ENCODE results near the gene RBPMS2. TPM values are rescaled to one million over a fixed set of nuclear protein-coding genes. Genes with fewer than 3 reads are reported as not detected.
A peak's percentile ranks its signal among the peaks of the same experiment; 100 is the strongest.

The RBPMS2 gene
- total RNA-seq, 1 experiment from 2014 or later, result 181 TPM

DNA sequence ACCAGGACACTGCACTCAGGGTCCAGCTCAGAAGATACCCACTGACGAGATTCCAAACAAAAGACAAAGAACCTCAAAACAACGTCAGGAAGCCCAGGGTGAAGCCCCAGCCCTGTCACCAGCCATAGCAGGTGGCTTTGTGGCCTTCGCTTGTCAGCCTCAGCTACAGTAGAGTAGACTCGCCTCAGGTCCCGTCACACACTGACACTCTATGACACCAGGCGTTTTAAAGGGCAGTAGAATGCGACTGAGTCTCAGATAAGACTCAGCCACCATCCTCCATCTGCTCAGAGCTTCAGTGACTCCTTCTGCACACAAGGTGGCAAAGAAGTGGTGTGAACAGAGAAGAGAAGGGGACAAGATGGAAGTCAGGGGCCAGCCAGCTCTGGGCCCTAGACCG lies 12.8 kb downstream of the RBPMS2 start:
- Histone ChIP-seq H3T11ph (ENCODE audit: low read length) (no peak overlapping the region), H3K27ac (ENCODE audit: insufficient read length, low read depth, low read length) (no peak overlapping the region), H3K23ac (ENCODE audit: insufficient read length, low read depth, low read length) (no peak overlapping the region), H2BK15ac (ENCODE audit: low read depth, low read length) (no peak overlapping the region), H3K23me2 (ENCODE audit: insufficient read length, low read depth, low read length, poor library complexity, severe bottlenecking) (no peaks in the 10 kb centered on the region), H3K14ac (ENCODE audit: insufficient read depth, low read length) (peak overlapping the region; percentile 25; the same call in 1 of the 2 replicates), H2BK20ac (ENCODE audit: low read depth, low read length, poor library complexity, severe bottlenecking) (no peak overlapping the region), H3K79me2 (ENCODE audit: insufficient read depth, low read length) (peaks cover 82% of the 10 kb centered on the region), H3K9ac (ENCODE audit: extremely low read depth, insufficient read length, low read length) (no peak overlapping the region), H3K4ac (ENCODE audit: low read depth, low read length) (no peak overlapping the region), H3K27me3 (ENCODE audit: insufficient read depth, low read length) (no peaks in the 10 kb centered on the region), H3K79me1 (ENCODE audit: insufficient read depth, low read depth, low read length, poor library complexity, severe bottlenecking) (no peaks in the 10 kb centered on the region), H4K8ac (replicated peaks; ENCODE audit: insufficient read length, low read depth, low read length) (no peak overlapping the region), H3K18ac (ENCODE audit: insufficient read length, low read depth, low read length) (no peak overlapping the region), H3K9me3 (ENCODE audit: control insufficient read depth, low read depth, low read length) (no peaks in the 10 kb centered on the region), H4K5ac (ENCODE audit: insufficient read length, low read depth, low read length) (no peak overlapping the region), H4K20me1 (ENCODE audit: control insufficient read depth, insufficient read depth, insufficient read length) (peaks cover 4% of the 10 kb centered on the region), H3K4me2 (ENCODE audit: insufficient read depth, insufficient read length, low read length) (no peak overlapping the region), H2BK120ac (ENCODE audit: low read depth, low read length, poor library complexity, severe bottlenecking) (no peak overlapping the region), H2BK5ac (ENCODE audit: insufficient read length, low read length) (no peak overlapping the region), H4K91ac (ENCODE audit: insufficient read length, low read depth, low read length) (no peak overlapping the region), H3K56ac (ENCODE audit: insufficient read length, low read depth, low read length) (no peak overlapping the region), H2AK5ac (ENCODE audit: insufficient read length, low read length) (no peak overlapping the region), H2AFZ (ENCODE audit: low read length) (no peak overlapping the region), H3K4me1 (ENCODE audit: insufficient read depth, low read length) (peaks cover 8% of the 10 kb centered on the region; the same call in 1 of the 2 replicates), H2BK12ac (ENCODE audit: insufficient read length, low read depth, low read length) (no peak overlapping the region)
- Mint-ChIP-seq H3K27ac (peak overlapping the region; percentile 39 to 96 (median 94); a peak in 6 of 7 replicates), H3K9me3 (no peaks in the 10 kb centered on the region), H3K27me3 (ENCODE audit: low read depth) (no peaks in the 10 kb centered on the region), H3K36me3 (ENCODE audit: insufficient read depth in 1 of 3, low read depth in 3 of 3) (peaks cover 10 to 39% (median 23%) of the 10 kb centered on the region in 3 experiments), H3K4me3 (no peak overlapping the region), H3K4me1 (peaks cover 44 to 52% of the 10 kb centered on the region in 2 experiments)
- DNase-seq, result no peak
- TF ChIP-seq, protein P1, sequence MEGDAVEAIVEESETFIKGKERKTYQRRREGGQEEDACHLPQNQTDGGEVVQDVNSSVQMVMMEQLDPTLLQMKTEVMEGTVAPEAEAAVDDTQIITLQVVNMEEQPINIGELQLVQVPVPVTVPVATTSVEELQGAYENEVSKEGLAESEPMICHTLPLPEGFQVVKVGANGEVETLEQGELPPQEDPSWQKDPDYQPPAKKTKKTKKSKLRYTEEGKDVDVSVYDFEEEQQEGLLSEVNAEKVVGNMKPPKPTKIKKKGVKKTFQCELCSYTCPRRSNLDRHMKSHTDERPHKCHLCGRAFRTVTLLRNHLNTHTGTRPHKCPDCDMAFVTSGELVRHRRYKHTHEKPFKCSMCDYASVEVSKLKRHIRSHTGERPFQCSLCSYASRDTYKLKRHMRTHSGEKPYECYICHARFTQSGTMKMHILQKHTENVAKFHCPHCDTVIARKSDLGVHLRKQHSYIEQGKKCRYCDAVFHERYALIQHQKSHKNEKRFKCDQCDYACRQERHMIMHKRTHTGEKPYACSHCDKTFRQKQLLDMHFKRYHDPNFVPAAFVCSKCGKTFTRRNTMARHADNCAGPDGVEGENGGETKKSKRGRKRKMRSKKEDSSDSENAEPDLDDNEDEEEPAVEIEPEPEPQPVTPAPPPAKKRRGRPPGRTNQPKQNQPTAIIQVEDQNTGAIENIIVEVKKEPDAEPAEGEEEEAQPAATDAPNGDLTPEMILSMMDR (conservative IDR thresholded peaks at IDR 0.05), result no peak
- WGBS (ENCODE audit: extremely low coverage, insufficient read length, low lambda C conversion rate), result no CpG with 5 or more reads among the region's 8 CpGs
